ENCODE results near the gene CNTNAP5.

DNA sequence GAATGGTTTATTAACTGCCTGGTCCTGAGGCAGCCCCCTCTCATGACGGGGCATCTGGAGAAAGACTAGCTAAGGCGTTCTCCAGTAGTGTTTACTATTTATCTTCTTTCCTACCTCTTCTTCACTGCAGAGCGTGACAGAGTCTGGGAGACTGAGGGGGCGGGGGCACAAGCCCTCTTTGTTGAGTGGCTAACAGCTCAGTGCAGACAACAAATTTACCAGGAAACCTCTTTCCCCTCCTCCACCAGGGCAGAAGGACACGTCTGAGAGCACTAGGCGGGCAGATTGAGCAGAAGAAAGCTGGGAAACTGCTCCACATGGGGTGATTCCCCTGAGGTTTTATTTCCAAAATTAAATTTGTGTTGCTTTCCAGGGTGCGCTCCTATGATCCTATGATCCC lies 322.1 kb downstream of the CNTNAP5 start:
- TF ChIP-seq, protein P1, sequence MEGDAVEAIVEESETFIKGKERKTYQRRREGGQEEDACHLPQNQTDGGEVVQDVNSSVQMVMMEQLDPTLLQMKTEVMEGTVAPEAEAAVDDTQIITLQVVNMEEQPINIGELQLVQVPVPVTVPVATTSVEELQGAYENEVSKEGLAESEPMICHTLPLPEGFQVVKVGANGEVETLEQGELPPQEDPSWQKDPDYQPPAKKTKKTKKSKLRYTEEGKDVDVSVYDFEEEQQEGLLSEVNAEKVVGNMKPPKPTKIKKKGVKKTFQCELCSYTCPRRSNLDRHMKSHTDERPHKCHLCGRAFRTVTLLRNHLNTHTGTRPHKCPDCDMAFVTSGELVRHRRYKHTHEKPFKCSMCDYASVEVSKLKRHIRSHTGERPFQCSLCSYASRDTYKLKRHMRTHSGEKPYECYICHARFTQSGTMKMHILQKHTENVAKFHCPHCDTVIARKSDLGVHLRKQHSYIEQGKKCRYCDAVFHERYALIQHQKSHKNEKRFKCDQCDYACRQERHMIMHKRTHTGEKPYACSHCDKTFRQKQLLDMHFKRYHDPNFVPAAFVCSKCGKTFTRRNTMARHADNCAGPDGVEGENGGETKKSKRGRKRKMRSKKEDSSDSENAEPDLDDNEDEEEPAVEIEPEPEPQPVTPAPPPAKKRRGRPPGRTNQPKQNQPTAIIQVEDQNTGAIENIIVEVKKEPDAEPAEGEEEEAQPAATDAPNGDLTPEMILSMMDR (IDR thresholded peaks at IDR 0.05): no peak
- TF ChIP-seq POLR2A (IDR thresholded peaks at IDR 0.05): no peak
